GOT3 (cell line): Measurements from ENCODE around the gene ARSG.

Experiments
- DNase-seq: peaks from one replicate; lab custom pipeline; 2025; ENCODE audit warnings: mixed read lengths; lab: John Stamatoyannopoulos, UW

ARSG gene

GRCh38 chr17:68378268-68379176 is 87.2 kb downstream of the ARSG start:
- peak; percentile 60 for DNase-seq

GRCh38 chr17:68379177-68379510 is 87.8 kb downstream of the ARSG start:
- DNase-seq = no peak

GRCh38 chr17:68379692-68380677 is 88.7 kb downstream of the ARSG start:
- no peak for DNase-seq

- DNase-seq = peak; percentile 66
These were observed 90.0 kb downstream of the ARSG start for GRCh38 chr17:68381076-68381900.

- DNase-seq = no peak
These were observed 91.3 kb downstream of the ARSG start for GRCh38 chr17:68382582-68383085.

- DNase-seq = no peak
These were observed 91.8 kb downstream of the ARSG start for GRCh38 chr17:68383120-68383442.

GRCh38 chr17:68383443-68384321 is 92.4 kb downstream of the ARSG start:
- DNase-seq = no peak

- DNase-seq = no peak
These were observed 93.2 kb downstream of the ARSG start for GRCh38 chr17:68384471-68384870.

- no peak for DNase-seq
These were observed 93.6 kb downstream of the ARSG start for GRCh38 chr17:68384941-68385340.

GRCh38 chr17:68385490-68386215 is 94.4 kb downstream of the ARSG start:
- no peak for DNase-seq

- no peak for DNase-seq
These were observed 96.3 kb downstream of the ARSG start for GRCh38 chr17:68387435-68388218.

- no peak for DNase-seq
These were observed 97.7 kb downstream of the ARSG start for GRCh38 chr17:68389041-68389440.

- no peak for DNase-seq
These were observed 99.7 kb downstream of the ARSG start for GRCh38 chr17:68390888-68391545.

GRCh38 chr17:68391561-68392268 is 100.4 kb downstream of the ARSG start:
- no peak for DNase-seq

GRCh38 chr17:68394608-68395331 is 103.5 kb downstream of the ARSG start:
- no peak for DNase-seq

GRCh38 chr17:68396226-68397107 is 105.2 kb downstream of the ARSG start:
- no peak for DNase-seq
